ENCODE results near the gene VPS54.
"Not testable (repeated sequence)": the region's sequence is repeated elsewhere in the genome, so short reads cannot be mapped to it uniquely, and the experiment has no call there.

VPS54 gene

DNA sequence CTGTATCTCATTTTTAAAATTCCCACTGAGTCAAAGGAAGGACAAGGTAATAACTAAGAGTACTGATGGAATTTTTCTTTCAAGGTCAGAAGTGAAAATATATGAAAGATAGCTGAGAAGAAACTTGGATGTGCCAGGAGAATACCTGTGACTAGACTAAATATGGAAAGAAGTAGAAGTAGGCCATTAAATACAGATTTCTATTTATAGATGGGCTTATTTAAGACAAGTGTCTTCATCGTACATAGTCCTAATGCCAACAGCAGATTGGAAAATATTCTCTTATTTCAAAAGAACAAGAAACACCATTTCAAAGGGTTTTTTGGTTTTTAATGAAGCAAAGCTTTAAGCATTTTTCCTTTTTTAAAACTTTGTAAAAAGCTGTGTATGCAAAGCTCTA is 155.5 kb downstream of the VPS54 start:
- DNase-seq, result no peak

GRCh38 chr2:63862806-63863205 is 156.4 kb downstream of the VPS54 start:
- DNase-seq, result no peak

DNA sequence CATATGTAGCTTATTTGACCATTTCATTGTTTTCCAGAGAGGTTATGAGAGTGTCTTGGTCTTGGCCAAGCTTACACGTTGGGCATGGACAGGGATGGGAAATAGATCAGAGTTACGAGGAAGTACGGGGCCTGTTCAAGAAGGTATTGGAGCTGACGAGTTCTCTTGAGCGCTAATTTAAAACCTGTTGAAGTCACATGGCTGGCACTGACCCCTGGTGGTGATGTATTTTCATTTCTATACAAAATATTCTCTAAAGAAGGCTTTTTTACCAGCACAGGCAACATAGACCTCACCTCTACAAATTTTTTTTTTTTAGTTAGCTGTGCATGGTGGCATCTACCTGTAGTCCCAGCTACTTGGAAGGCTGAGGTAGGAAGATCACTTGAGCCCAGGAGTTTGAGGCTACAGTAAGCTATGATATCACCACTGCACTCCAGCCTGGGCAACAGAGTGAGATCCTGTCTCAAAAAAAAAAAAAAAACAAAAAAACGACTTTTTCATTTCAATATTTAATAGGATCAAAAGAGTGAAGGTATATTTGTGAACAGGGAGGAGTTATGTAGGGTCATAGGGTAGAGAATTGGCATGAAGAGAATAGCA is 157.9 kb downstream of the VPS54 start:
- DNase-seq, result peak; percentile 61

DNA sequence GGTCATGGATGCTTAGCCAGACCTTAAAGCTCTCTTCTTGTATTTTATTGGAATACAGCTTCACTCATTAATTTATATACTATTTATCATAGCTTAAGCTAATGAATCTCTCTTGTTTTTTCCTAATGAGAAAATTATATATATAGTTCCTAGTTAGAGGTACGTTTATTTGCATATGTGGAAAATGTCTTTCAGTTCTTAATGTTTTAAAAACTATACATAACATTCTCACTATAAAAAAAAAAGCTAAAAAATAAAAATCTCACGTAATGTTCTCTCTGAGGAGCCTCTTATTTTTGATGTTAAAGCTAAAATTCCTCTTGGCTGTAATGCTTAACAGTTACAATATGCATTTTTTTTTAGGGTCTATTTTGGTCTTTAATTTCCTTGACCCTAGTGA is 160.9 kb downstream of the VPS54 start:
- DNase-seq, result no peak

DNA sequence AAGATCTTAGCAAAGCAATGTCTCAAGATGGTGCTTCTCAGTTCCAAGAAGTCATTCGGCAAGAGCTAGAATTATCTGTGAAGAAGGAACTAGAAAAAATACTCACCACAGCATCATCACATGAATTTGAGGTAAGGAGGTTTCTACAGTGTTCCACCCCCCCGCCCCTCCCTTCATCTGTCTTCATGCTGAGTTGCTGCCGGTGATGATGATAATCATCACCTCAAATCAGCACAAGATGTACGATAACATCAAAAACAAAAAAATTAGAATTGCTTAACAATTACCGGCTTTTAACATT is 163.0 kb downstream of the VPS54 start:
- peak; percentile 38 for DNase-seq

GRCh38 chr2:63855418-63856302 is 163.6 kb downstream of the VPS54 start:
- DNase-seq, result no peak

- DNase-seq, result no peak
Measured at GRCh38 chr2:63853527-63854310, 165.5 kb downstream of the VPS54 start.

DNA sequence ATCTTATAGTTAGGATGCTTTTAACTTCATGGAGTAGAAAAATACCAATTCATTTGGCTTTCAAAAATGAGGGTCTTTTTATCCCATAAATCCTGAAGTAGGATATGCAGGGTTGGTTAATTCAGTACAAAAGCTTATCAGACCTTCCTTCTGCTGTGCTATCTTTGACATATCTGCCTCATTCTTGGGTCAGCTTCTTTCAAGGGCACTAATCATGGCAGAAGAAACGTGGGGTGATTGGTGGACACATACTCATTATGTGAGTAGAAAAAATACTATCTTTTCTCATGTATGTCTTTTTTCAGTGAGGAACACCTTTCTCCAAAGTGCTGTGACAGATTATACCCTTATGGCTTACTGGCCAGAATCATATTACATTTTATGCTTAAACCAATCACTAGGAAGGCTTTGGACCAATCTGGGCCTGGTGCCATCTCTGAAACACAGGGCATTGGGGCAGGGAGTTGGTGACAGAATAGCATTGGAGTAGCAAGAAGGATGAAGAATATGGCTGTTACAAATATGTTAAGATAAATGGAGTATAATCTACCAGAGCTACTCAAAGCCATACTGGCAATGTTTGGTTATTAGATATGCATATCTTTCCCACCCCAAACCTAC is 167.4 kb downstream of the VPS54 start:
- no peak for DNase-seq

DNA sequence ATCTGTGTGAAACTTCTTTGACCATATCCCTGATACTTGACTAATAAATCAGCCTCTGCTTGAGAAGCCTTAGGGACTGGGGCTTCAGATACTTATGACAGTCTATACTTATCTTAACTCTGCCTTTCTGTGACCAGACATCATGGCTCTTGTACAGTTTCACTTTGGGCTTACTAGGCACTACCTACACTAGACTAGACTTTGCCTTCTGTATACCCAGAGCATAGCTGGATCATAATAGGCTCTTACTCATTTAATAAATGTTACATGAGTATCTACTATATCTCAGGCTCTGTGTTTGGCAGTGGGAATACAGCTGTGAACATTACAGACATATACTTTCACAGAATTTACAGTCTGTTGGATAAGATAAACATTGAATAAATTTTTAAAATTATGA is 168.6 kb downstream of the VPS54 start:
- no peak for DNase-seq

- no peak for DNase-seq
Measured at GRCh38 chr2:63850204-63850571, 169.0 kb downstream of the VPS54 start.

GRCh38 chr2:63849381-63850203 is 169.6 kb downstream of the VPS54 start:
- no peak for DNase-seq

DNA sequence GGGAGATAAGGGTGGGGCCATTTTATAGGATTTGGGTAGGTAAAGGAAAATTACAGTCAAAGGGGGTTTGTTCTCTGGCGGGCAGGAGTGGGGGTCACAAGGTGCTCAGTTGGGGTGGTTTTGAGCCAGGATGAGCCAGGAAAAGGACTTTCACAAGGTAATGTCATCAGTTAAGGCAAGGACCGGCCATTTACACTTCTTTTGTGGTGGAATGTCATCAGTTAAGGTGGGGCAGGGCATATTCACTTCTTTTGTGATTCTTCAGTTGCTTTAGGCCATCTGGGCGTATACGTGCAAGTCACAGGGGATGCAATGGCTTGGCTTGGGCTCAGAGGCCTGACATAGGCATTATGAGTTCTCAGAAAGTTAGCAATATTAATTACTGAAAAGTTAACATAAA is 171.7 kb downstream of the VPS54 start:
- DNase-seq, result not testable (repeated sequence)

- no peak for DNase-seq
Measured at GRCh38 chr2:63846487-63846886, 172.7 kb downstream of the VPS54 start.

DNA sequence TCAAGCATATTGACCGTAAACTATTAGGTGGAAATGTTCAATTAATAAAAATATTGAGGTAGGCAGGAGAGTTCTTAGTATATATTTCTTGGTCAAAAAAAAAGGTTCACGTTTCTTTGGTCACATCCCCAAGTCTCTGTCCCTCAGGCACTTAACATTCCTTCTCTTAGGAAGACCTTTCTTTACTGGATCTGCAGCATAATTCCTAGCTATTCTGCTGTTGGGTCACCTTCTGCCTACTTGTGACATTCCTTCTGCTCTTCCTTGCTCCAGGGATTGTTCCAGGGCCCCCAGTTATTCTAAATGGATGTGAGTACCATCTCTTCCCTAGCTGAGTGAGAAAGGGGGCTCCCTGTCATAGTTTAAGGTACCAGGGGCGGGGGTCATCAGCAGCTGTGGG is 173.4 kb downstream of the VPS54 start:
- no peak for DNase-seq

- DNase-seq, result no peak
Measured at GRCh38 chr2:63844616-63845015, 174.6 kb downstream of the VPS54 start.

- DNase-seq, result no peak
Measured at GRCh38 chr2:63843791-63844190, 175.4 kb downstream of the VPS54 start.

DNA sequence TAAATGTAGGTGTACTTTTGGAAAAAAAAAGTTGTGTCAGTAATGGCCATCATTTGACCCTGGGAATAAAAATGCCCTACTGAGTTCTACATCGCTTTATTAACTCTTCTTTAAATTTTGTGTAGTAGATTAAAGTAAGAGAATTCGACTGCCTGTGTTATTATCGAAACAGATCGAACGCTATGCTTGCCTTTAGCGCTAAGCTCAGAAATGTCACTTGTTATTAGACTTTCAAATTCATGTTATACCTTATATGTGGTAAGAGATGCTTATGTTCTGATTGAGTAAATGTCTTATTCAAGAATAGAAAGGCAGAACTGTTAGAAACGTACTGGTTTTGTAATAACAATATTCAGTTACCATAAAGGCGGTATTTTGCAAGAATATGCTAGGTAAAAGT is 176.1 kb downstream of the VPS54 start:
- no peak for DNase-seq

- no peak for DNase-seq
Measured at GRCh38 chr2:63842149-63843061, 176.8 kb downstream of the VPS54 start.

Data from activated naive CD4-positive, alpha-beta T cell treated with anti-CD3 and anti-CD28 coated beads, Interleukin-2, amount 50 U/mL, for 16 hours (primary cell).